A172 (cell line): ENCODE measurements around the gene PAM. TPM values are rescaled to one million over a fixed set of nuclear protein-coding genes. Genes with fewer than 3 reads are reported as not detected.

Experiments
- DNase-seq: peaks from one replicate; pipeline ENCODE4 v3.0.0-alpha.2; 2015; ENCODE audit warnings: low spot score
- total RNA-seq: library from RNA; depleted of rRNA; stranded (reverse); fragments of >200 nt; shearing (Covaris generic); gene quantifications from 2 replicates; pipeline ENCODE4 v1.2.3, GENCODE V29; 2014

Gene PAM
- total RNA-seq, 1 experiment from 2014 or later, result 218 TPM

GRCh38 chr5:102858808-102859207, 103.7 kb downstream of the PAM start:
- peak; percentile 22 for DNase-seq

- no peak for DNase-seq
Observed at GRCh38 chr5:102860035-102860434, 104.9 kb downstream of the PAM start.

DNA sequence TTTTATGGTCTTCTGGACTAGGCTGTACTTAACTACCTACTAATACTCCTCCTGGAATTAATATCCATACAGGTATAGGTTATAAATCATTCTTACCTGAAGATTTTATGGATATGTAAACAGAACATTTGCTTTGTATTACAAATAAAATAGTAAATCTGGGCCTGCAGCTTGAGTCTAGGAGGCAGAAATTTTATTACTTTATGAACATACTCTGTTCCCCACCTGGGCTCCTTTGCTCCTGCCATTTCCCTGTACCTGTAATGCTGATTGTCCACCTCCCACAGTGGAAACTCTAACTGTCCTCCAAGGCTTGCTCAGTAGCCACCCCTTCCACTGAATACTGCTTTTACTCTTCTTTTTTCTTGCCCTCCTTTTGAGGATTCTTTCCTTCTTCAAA, 108.0 kb downstream of the PAM start:
- no peak for DNase-seq

DNA sequence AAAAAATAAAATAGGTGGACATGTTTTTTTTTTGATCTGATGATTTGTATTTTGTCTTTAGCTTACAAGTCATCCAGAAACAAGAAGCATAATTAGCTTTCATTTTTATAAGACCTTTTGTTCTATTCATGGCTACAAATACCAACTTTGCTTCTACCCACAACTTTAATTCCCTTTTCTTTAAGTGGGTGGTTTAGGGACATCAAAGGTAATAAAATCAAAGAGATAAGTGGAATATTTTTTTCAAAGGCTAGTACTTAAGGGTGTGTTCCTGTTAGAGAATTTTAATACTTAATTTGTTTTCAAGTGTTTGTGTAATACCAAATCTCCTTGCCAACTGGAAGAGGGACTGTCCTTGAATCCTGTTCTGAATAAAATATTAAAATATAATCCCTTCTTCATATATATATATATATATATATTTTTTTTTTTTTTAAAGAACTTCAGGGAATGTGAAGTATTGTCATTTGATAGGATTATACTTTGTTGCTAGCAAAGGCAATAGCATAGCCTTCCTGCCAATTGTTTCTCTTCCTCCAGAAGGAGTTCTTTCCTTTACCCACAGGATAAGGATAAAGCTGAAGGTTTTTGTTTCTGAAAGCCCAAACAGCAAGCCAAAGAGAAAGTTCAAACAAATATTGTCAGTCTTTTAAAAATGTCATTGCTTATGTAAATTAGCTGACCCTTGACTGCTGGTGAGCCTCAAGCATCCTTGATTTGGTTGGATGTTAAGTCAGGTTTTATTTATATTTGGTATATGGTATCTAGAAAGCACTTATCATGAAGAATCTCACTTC, 108.9 kb downstream of the PAM start:
- no peak for DNase-seq

GRCh38 chr5:102865171-102865509, 110.0 kb downstream of the PAM start:
- DNase-seq, result no peak

GRCh38 chr5:102865510-102866236, 110.6 kb downstream of the PAM start:
- peak; percentile 83 for DNase-seq

GRCh38 chr5:102866237-102866600, 111.1 kb downstream of the PAM start:
- peak; percentile 19 for DNase-seq

GRCh38 chr5:102867992-102868662, 113.0 kb downstream of the PAM start:
- peak; percentile 40 for DNase-seq

DNA sequence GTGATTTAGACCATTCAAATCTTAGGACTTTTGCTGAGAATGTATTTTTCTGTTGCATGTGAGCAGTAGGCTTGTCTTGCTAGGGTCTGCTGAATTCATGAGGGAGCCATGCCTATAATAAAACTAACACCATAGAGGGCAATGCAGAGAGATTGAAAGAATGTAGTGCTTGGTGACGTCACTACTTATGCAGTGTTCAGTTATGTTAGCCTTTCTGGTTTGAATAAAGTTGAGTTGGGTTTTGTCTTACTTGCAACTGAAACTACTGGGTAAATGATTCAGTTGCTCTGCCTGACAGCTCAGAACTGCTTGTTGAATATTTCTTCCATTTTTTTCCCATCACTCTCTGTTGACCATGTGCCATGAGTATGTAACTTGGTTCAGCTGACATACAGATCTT, 114.1 kb downstream of the PAM start:
- DNase-seq, result no peak

DNA sequence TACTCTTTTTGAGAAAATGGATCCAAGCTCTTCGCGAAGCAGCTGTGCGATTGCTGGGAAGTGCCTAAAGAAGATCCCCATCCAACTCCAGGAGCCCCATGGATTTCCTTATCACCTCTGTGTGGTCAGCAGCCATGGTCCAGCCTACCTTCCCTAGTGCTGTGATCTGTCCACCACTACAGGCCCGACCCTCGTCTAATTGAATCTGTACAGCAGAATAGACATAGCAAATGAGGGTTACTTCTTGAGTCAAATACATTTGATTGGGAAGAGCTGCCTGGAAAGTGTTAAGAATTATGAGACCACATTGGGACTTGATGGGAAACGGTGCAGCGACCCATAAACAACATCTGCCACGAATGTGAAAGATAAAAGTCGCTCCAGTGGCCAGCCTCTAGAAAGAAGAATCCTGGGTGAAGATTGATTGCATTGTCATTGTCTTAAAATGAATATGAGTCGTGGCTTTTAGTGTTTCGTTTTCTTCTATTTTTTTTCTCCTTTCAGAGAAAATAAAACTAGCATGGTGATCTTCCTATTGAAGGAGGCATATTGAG, 118.4 kb downstream of the PAM start:
- DNase-seq, result no peak

DNA sequence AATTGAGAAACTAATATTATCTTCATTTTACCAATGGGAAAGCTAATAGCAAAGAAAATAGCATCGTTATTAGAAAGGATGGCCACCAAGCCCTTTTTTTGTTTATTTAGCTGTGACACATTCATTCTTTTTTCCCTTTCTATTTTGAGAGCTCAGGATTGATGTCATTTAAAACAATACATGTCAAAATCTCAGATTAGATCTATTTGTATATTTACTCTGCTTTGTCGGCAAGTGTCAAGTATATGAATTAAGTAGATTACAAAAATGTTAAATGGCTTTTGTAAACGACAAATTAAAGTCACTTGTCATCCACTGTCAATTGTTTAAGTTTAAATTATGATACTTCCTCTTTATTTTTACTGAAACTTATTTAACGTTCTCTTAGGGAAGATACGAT, 118.9 kb downstream of the PAM start:
- no peak for DNase-seq

DNA sequence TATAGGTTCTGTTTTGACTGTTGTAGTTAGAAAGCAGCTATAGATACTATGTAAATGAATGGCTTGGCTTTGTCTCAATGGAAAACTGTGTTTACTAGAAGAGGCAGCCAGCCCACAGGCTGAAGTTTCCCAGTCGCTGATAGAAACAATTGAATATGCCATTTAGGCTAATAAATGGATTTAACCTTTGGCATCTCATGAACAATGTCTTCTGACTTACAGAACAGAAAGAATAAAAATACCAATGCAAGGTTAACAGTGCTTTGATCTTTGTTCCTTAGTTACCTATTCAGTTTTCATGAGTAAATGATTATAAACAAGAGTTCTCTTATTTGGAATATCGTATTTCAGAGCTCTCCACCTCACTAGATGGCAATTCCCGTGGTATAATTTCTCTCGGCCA, 120.6 kb downstream of the PAM start:
- no peak for DNase-seq

DNA sequence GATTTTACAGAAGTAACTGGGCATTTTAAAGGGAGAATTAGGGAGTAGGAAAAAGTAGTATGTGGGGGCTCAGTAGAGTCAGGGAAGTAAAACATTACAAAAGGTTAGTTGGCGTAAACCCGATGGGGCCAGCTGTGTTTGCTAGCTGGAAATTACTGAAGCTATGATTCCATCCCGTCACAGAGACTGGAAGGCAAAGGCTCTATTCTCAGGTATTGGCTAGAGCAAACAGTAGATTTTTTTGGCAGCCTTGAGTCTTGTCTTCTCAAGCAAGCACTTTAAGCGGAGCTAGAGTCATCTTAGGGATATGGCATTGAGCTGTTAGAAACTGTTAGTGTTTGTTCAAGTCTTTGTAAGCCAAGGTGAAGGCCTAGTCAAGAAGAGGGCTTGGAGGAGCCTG, 121.5 kb downstream of the PAM start:
- no peak for DNase-seq

DNA sequence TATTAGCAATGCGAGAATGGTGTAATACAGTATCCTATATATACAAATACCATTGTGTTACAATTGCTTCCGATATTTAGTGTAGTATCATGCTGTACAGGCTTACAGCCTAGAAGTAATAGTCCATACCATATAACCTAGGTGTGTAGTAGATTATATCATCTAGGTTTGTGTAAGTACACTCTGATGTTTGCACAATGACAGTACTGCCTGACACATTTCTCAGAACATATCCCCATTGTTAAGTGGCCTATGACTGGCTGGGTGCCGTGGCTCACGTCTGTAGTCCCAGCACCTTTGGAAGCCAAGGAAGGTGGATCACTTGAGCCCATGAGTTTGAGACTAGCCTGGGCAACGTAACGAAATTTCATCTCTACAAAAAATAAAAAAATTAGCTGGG, 124.6 kb downstream of the PAM start:
- DNase-seq, result no peak

- no peak for DNase-seq
Observed at GRCh38 chr5:102886586-102886985, 131.5 kb downstream of the PAM start.

DNA sequence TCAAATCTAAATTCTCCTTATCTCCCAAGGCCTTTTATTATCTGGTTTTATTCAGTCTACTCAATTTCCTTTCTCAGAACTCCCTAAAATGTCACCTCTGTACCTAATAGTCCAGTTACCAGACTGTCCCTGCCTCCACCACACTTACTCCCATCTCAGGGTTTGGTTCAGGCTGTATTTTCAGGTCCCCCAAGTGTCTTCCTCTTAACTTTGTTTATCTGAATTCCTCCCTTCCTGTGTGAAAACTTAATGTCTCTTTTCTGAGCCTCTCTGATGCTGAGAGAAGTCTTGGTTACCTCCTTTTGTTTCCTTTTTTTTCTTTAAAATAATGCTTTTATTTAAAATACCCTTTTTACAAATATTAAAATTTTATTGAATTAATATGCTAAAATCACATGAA, 133.4 kb downstream of the PAM start:
- no peak for DNase-seq

DNA sequence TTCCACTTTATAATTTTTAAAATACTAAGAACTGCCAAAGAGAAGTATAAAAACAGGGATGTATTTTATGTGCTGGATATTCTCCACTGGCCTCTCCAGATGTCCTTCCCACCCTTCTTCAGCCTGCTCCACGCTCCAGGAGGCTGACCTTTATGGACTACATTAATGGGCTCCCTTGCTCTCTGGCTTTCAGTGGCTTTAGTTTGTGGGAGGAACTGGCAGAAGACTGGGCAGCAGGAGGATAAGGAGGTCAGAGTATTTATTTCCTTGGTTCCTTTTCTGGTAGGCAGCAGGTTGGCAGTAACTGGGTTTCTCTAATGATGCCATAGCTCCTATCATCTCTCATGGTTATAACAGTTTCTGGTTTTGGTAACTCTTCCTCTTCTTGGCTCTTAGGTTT, 133.9 kb downstream of the PAM start:
- no peak for DNase-seq

DNA sequence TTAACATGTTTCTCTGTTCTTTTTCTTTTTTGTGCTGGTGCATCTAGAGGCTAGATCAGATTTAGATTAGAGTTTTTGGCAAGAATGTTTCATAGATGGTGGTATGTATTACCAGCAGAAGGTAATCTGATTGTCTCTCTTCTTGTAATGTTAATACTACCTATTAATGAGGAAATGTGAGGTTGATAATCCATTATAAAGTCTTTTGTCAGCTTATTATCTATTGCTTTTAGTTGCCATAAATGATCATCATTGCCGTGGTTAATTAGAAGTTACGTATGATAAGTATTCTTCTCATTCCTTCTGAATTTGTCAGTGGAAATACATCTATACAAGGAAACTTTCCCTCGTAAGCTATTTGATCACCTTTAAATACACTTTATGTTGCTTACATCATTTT, 135.0 kb downstream of the PAM start:
- DNase-seq, result no peak

DNA sequence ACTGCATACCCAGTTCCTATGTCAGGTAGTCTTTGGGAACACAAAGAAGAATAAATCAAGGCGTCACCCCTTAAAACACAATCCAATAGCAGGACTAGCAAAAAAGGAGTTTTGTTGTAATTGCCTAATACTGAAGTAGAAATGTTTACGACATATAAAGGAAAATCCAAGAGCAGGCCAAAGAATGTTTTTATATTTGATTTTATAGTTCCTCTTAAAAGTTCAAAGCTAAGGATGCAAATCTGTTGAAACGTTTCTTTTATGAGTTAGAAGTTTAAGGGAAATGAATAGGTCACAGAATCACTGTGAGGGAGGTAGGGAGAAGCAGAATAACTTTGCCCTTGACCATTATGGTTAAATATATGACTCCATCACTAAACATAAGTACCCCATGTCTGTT, 136.1 kb downstream of the PAM start:
- no peak for DNase-seq

GRCh38 chr5:102893942-102894341, 138.8 kb downstream of the PAM start:
- no peak for DNase-seq

- no peak for DNase-seq
Observed at GRCh38 chr5:102895234-102895633, 140.1 kb downstream of the PAM start.

DNA sequence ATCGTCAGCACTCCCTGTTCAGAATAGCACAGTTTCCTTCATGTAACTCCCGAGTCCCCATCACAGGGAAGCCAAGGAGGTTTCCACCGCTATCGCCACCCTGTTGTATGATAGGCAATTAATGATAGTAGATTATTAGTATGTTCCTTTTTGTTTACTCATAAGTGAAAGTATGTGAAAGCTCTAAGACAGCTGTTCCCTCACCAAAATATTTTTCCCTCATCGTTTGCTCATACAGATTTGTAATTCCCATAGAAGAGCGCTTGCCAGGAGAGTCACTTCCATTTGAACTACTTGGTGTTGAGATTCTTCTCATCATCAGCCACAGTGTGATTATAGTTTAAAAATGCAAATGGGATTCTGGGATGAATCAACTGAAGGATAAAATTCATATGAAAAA, 140.9 kb downstream of the PAM start:
- DNase-seq, result no peak
